GM23338 (cell line): ENCODE data around the gene CTNNA3. TPM values are rescaled to one million over a fixed set of nuclear protein-coding genes. Genes with fewer than 3 reads are reported as not detected.

Experiments
- ATAC-seq: fragments of 200-7000 bp; cut with Tn5 transposase; 3 replicates; pipeline ENCODE4 v1.9.1; 2020
- DNase-seq: peaks from one replicate; pipeline ENCODE4 v3.0.0-alpha.2; 2015; ENCODE audit warnings: low spot score
- H2AFZ ChIP-seq: fragments of 200-600 bp; sonication (generic); 2 replicates; pipeline ENCODE4 v1.8.0; 2016; ENCODE audit warnings: antibody characterized with exemption, mild to moderate bottlenecking, moderate library complexity
- H3F3A ChIP-seq: fragments of 200-600 bp; sonication (generic); replicated peaks from 2 replicates; pipeline ENCODE4 v1.8.0; 2017; ENCODE audit warnings: antibody characterized with exemption, mixed run types, low read depth
- H3K27ac ChIP-seq: fragments of 200-600 bp; sonication (generic); 2 replicates; pipeline ENCODE4 v1.6.1; 2016; ENCODE audit warnings: low read depth
- H3K27me3 ChIP-seq: fragments of 200-600 bp; sonication (generic); 2 replicates; pipeline ENCODE4 v1.8.0; 2016; ENCODE audit warnings: mild to moderate bottlenecking, mixed run types, moderate library complexity; ENCODE audit not compliant: insufficient read depth
- H3K36me3 ChIP-seq: fragments of 200-600 bp; sonication (generic); 2 replicates; pipeline ENCODE4 v1.8.0; 2016; ENCODE audit warnings: mild to moderate bottlenecking; ENCODE audit not compliant: insufficient read depth
- H3K4me1 ChIP-seq: fragments of 200-600 bp; sonication (generic); 2 replicates; pipeline ENCODE4 v1.8.0; 2016; ENCODE audit warnings: mild to moderate bottlenecking, moderate library complexity; ENCODE audit not compliant: insufficient read depth
- H3K4me2 ChIP-seq: fragments of 200-600 bp; sonication (generic); 2 replicates; pipeline ENCODE4 v1.7.1; 2017; ENCODE audit warnings: mixed run types
- H3K4me3 ChIP-seq: fragments of 200-600 bp; sonication (generic); 2 replicates; pipeline ENCODE4 v1.6.1; 2016; ENCODE audit warnings: mixed run types
- H3K79me2 ChIP-seq: fragments of 200-600 bp; sonication (generic); replicated peaks from 2 replicates; pipeline ENCODE4 v1.8.0; 2017; ENCODE audit warnings: mild to moderate bottlenecking; ENCODE audit not compliant: insufficient read depth
- H3K9me2 ChIP-seq: fragments of 200-600 bp; sonication (generic); 2 replicates; pipeline ENCODE4 v1.8.0; 2017; ENCODE audit not compliant: insufficient read depth
- H4K20me1 ChIP-seq: fragments of 200-600 bp; sonication (generic); replicated peaks from 2 replicates; pipeline ENCODE4 v1.8.0; 2017; ENCODE audit warnings: mild to moderate bottlenecking; ENCODE audit not compliant: insufficient read depth
- H3K27ac Mint-ChIP-seq: 2 replicates; pipeline ENCODE4 v1.8.0; 2020; ENCODE audit warnings: inconsistent platforms, mild to moderate bottlenecking, moderate library complexity, mixed read lengths
- H3K27me3 Mint-ChIP-seq: 3 replicates; pipeline ENCODE4 v1.8.0; 2022; ENCODE audit warnings: low read depth, mild to moderate bottlenecking, moderate library complexity, mixed read lengths, inconsistent platforms; ENCODE audit not compliant: insufficient read depth, poor library complexity
- H3K36me3 Mint-ChIP-seq: 3 replicates; pipeline ENCODE4 v1.8.0; 2021; ENCODE audit warnings: low read depth, mild to moderate bottlenecking, inconsistent platforms, moderate library complexity, mixed read lengths
- H3K4me1 Mint-ChIP-seq: 3 replicates; pipeline ENCODE4 v1.8.0; 2020; ENCODE audit warnings: mild to moderate bottlenecking, inconsistent platforms, mixed read lengths
- H3K4me3 Mint-ChIP-seq: 3 replicates; pipeline ENCODE4 v1.8.0; 2021; ENCODE audit warnings: moderate library complexity, mild to moderate bottlenecking, inconsistent platforms, mixed read lengths
- H3K9me3 Mint-ChIP-seq: 3 replicates; pipeline ENCODE4 v1.8.0; 2020; ENCODE audit warnings: moderate library complexity, mild to moderate bottlenecking, inconsistent platforms, mixed read lengths
- CREB1 ChIP-seq: fragments of 250-450 bp; sonication (Bioruptor Pico); IDR thresholded peaks from 2 replicates; pipeline ENCODE4 v1.5.0; 2020; ENCODE audit warnings: low read depth, mild to moderate bottlenecking, moderate library complexity
- EZH2 ChIP-seq: fragments of 200-600 bp; sonication (generic); IDR thresholded peaks from one replicate; pipeline ENCODE4 v1.8.0; 2017; ENCODE audit warnings: antibody characterized with exemption, mild to moderate bottlenecking, low read depth; ENCODE audit not compliant: unreplicated experiment
- EZH2phosphoT487 ChIP-seq: fragments of 200-600 bp; sonication (generic); IDR thresholded peaks from one replicate; pipeline ENCODE4 v1.8.1; 2018; ENCODE audit warnings: antibody characterized with exemption; ENCODE audit not compliant: unreplicated experiment
- JUNB ChIP-seq: IDR thresholded peaks from one replicate; pipeline ENCODE4 v1.6.1; 2016; ENCODE audit warnings: antibody characterized with exemption; ENCODE audit not compliant: unreplicated experiment
- NANOG ChIP-seq: IDR thresholded peaks from 2 replicates; pipeline ENCODE4 v1.6.1; 2016; ENCODE audit warnings: antibody characterized with exemption, borderline replicate concordance
- STAT1 ChIP-seq: IDR thresholded peaks from one replicate; pipeline ENCODE4 v1.6.1; 2016; ENCODE audit warnings: antibody characterized with exemption; ENCODE audit not compliant: unreplicated experiment
- ZNF114 ChIP-seq: fragments of 250-450 bp; sonication (Bioruptor Pico); IDR thresholded peaks from 2 replicates; pipeline ENCODE4 v1.5.0; 2020; ENCODE audit warnings: mild to moderate bottlenecking, moderate library complexity
- ZNF331 ChIP-seq: fragments of 250-450 bp; sonication (Bioruptor Pico); IDR thresholded peaks from 2 replicates; pipeline ENCODE4 v1.5.0; 2020; ENCODE audit warnings: low read depth, mild to moderate bottlenecking, moderate library complexity
- polyA plus RNA-seq: library from polyadenylated mRNA; unstranded; fragments of >200 nt; fragmentation: Nextera tagmentation; extraction: Ambion mirVana; gene quantifications from 2 replicates; pipeline ENCODE4 v1.2.1, GENCODE V29; 2016
- total RNA-seq: library from RNA; depleted of rRNA; stranded (reverse); fragments of >200 nt; shearing (Covaris generic); gene quantifications from 2 replicates; pipeline ENCODE4 v1.2.3, GENCODE V29; 2014
- TF ChIP-seq, protein P1 (sequence below): IDR thresholded peaks from one replicate; pipeline ENCODE4 v1.6.1; 2018; ENCODE audit warnings: antibody characterized with exemption; ENCODE audit not compliant: unreplicated experiment
- TF ChIP-seq, protein P2 (sequence below): IDR thresholded peaks from 2 replicates; pipeline ENCODE4 v1.6.1; 2016; ENCODE audit warnings: antibody characterized with exemption
- TF ChIP-seq, protein P3 (sequence below): fragments of 250-450 bp; sonication (Bioruptor Pico); IDR thresholded peaks from 2 replicates; pipeline ENCODE4 v1.5.0; 2020; ENCODE audit warnings: mild to moderate bottlenecking, moderate library complexity

Gene CTNNA3
- total and polyA plus RNA-seq, 2 experiments from 2014 or later, result 0.71 to 3.3 TPM

DNA sequence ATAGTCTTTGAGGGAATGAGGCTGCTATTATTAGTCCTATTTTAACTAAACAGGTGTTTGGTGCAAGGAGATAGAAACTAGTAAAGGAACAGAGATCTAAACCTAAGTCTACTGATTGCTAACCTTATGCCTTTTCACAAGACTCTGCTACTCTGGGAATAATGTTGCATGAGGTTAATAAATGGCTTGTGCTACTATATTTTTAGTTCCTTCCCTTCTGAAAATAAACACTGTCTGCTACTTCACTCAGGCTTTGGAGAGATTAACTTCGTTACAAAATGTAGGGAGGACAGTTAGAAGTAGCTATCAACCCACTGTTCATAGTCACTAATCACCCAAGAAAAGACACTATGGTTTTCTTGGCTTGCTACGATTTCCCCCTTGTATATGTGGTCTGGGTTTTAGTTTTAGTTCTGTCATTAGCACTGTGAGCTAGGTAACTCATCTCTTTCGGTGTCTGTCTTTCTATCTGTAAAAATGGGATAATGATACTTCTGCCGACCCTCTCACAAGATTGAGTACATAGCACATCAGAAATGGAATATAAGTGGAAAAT is 474.0 kb downstream of the CTNNA3 start:
- no peaks in the 10 kb centered on the region for H3K36me3 ChIP-seq
- ATAC-seq, result no peak
- Mint-ChIP-seq H3K36me3 (peaks cover 2% of the 10 kb centered on the region; the same call in 1 of the 3 replicates), H3K4me1 (no peaks in the 10 kb centered on the region), H3K4me3 (no peak overlapping the region), H3K27me3 (no peaks in the 10 kb centered on the region), H3K9me3 (peaks cover 4% of the 10 kb centered on the region; the same call in 1 of the 3 replicates), H3K27ac (no peak overlapping the region)
- no peaks in the 10 kb centered on the region for H3F3A ChIP-seq
- no peaks in the 10 kb centered on the region for H3K27me3 ChIP-seq
- no peak overlapping the region for H2AFZ ChIP-seq
- no peak for DNase-seq
- no peaks in the 10 kb centered on the region for H3K79me2 ChIP-seq
- H3K4me1 ChIP-seq, result no peaks in the 10 kb centered on the region
- H3K27ac ChIP-seq, result no peak overlapping the region
- no peak overlapping the region for H3K4me3 ChIP-seq
- TF ChIP-seq EZH2 (no peak), NANOG (no peak), STAT1 (no peak), CREB1 (CRISPR knock-in tag) (no peak), ZNF331 (CRISPR knock-in tag) (no peak), JUNB (no peak), EZH2phosphoT487 (no peak), ZNF114 (CRISPR knock-in tag) (no peak)
- TF ChIP-seq, protein P1, sequence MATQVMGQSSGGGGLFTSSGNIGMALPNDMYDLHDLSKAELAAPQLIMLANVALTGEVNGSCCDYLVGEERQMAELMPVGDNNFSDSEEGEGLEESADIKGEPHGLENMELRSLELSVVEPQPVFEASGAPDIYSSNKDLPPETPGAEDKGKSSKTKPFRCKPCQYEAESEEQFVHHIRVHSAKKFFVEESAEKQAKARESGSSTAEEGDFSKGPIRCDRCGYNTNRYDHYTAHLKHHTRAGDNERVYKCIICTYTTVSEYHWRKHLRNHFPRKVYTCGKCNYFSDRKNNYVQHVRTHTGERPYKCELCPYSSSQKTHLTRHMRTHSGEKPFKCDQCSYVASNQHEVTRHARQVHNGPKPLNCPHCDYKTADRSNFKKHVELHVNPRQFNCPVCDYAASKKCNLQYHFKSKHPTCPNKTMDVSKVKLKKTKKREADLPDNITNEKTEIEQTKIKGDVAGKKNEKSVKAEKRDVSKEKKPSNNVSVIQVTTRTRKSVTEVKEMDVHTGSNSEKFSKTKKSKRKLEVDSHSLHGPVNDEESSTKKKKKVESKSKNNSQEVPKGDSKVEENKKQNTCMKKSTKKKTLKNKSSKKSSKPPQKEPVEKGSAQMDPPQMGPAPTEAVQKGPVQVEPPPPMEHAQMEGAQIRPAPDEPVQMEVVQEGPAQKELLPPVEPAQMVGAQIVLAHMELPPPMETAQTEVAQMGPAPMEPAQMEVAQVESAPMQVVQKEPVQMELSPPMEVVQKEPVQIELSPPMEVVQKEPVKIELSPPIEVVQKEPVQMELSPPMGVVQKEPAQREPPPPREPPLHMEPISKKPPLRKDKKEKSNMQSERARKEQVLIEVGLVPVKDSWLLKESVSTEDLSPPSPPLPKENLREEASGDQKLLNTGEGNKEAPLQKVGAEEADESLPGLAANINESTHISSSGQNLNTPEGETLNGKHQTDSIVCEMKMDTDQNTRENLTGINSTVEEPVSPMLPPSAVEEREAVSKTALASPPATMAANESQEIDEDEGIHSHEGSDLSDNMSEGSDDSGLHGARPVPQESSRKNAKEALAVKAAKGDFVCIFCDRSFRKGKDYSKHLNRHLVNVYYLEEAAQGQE, result no peak
- TF ChIP-seq, protein P2, sequence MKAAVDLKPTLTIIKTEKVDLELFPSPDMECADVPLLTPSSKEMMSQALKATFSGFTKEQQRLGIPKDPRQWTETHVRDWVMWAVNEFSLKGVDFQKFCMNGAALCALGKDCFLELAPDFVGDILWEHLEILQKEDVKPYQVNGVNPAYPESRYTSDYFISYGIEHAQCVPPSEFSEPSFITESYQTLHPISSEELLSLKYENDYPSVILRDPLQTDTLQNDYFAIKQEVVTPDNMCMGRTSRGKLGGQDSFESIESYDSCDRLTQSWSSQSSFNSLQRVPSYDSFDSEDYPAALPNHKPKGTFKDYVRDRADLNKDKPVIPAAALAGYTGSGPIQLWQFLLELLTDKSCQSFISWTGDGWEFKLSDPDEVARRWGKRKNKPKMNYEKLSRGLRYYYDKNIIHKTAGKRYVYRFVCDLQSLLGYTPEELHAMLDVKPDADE, result no peak
- TF ChIP-seq, protein P3, sequence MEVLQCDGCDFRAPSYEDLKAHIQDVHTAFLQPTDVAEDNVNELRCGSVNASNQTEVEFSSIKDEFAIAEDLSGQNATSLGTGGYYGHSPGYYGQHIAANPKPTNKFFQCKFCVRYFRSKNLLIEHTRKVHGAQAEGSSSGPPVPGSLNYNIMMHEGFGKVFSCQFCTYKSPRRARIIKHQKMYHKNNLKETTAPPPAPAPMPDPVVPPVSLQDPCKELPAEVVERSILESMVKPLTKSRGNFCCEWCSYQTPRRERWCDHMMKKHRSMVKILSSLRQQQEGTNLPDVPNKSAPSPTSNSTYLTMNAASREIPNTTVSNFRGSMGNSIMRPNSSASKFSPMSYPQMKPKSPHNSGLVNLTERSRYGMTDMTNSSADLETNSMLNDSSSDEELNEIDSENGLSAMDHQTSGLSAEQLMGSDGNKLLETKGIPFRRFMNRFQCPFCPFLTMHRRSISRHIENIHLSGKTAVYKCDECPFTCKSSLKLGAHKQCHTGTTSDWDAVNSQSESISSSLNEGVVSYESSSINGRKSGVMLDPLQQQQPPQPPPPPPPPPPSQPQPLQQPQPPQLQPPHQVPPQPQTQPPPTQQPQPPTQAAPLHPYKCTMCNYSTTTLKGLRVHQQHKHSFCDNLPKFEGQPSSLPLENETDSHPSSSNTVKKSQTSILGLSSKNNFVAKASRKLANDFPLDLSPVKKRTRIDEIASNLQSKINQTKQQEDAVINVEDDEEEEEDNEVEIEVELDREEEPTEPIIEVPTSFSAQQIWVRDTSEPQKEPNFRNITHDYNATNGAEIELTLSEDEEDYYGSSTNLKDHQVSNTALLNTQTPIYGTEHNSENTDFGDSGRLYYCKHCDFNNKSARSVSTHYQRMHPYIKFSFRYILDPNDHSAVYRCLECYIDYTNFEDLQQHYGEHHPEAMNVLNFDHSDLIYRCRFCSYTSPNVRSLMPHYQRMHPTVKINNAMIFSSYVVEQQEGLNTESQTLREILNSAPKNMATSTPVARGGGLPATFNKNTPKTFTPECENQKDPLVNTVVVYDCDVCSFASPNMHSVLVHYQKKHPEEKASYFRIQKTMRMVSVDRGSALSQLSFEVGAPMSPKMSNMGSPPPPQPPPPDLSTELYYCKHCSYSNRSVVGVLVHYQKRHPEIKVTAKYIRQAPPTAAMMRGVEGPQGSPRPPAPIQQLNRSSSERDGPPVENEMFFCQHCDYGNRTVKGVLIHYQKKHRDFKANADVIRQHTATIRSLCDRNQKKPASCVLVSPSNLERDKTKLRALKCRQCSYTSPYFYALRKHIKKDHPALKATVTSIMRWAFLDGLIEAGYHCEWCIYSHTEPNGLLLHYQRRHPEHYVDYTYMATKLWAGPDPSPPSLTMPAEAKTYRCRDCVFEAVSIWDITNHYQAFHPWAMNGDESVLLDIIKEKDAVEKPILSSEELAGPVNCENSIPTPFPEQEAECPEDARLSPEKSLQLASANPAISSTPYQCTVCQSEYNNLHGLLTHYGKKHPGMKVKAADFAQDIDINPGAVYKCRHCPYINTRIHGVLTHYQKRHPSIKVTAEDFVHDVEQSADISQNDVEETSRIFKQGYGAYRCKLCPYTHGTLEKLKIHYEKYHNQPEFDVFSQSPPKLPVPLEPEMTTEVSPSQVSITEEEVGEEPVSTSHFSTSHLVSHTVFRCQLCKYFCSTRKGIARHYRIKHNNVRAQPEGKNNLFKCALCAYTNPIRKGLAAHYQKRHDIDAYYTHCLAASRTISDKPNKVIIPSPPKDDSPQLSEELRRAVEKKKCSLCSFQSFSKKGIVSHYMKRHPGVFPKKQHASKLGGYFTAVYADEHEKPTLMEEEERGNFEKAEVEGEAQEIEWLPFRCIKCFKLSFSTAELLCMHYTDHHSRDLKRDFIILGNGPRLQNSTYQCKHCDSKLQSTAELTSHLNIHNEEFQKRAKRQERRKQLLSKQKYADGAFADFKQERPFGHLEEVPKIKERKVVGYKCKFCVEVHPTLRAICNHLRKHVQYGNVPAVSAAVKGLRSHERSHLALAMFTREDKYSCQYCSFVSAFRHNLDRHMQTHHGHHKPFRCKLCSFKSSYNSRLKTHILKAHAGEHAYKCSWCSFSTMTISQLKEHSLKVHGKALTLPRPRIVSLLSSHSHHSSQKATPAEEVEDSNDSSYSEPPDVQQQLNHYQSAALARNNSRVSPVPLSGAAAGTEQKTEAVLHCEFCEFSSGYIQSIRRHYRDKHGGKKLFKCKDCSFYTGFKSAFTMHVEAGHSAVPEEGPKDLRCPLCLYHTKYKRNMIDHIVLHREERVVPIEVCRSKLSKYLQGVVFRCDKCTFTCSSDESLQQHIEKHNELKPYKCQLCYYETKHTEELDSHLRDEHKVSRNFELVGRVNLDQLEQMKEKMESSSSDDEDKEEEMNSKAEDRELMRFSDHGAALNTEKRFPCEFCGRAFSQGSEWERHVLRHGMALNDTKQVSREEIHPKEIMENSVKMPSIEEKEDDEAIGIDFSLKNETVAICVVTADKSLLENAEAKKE, result no peak
- no peaks in the 10 kb centered on the region for H3K9me2 ChIP-seq
- no peak overlapping the region for H3K4me2 ChIP-seq
- H4K20me1 ChIP-seq, result no peaks in the 10 kb centered on the region
